Amniotic epithelial cell (primary cell): Measurements from ENCODE around the gene SDHAF1.

ENCODE experiments used
- DNase-seq: peaks from one replicate; pipeline ENCODE4 v3.0.0-alpha.2; 2010; ENCODE audit warnings: low read depth

SDHAF1 gene

DNA sequence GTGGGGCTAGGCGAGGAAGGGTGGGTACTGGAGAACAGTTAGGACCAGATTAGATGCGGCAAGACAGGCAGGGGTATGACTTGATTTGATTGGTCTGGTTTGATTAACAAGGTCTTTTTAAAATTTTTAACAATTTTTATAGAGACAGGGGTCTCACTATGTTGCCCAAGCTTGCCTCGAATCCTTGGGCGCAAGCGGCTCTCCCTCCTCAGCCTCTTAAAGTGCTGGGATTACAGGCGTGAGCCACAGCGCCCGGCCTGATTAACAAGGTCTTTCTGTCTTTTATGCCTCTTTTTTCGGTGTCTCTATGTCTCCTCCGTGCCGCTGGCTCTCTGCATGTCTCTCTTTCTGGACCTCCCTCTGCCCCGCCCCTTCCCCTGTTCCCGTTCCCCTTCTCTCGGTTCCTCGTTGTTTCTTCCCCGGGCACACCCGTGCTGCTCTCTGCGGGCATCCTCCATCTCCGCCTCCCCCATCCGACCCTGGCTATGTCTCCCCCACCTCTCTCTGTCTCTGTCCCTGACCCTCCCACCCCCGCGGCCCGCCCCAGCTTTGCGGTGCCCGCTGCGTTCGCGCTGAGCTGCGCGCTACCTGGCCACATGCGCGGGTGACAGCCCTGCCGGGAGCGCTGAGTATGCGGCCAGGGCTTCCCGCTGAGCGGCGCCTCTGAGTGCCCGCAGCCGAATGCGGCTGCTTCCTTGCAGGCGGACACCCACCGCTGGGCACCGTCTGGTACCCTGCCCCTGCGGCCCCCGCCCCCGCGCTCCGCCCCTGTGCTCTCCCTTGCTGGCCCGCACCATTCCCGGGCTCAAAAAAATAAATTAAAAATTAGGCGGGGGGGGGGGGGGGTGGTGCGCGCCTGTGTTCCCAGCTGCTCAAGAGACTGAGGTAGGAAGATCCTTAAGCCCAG, 8.1 kb upstream of the SDHAF1 start:
- no peak for DNase-seq

- DNase-seq: no peak
Observed at GRCh38 chr19:35987571-35987896, 7.5 kb upstream of the SDHAF1 start.

GRCh38 chr19:35988824-35989223, 6.2 kb upstream of the SDHAF1 start:
- DNase-seq: no peak

GRCh38 chr19:35990156-35990555, 4.8 kb upstream of the SDHAF1 start:
- no peak for DNase-seq

- DNase-seq: no peak
Observed at GRCh38 chr19:35990771-35991730, 3.9 kb upstream of the SDHAF1 start.

- DNase-seq: peak; percentile 59
Observed at GRCh38 chr19:35991731-35992450, 3.1 kb upstream of the SDHAF1 start.

DNA sequence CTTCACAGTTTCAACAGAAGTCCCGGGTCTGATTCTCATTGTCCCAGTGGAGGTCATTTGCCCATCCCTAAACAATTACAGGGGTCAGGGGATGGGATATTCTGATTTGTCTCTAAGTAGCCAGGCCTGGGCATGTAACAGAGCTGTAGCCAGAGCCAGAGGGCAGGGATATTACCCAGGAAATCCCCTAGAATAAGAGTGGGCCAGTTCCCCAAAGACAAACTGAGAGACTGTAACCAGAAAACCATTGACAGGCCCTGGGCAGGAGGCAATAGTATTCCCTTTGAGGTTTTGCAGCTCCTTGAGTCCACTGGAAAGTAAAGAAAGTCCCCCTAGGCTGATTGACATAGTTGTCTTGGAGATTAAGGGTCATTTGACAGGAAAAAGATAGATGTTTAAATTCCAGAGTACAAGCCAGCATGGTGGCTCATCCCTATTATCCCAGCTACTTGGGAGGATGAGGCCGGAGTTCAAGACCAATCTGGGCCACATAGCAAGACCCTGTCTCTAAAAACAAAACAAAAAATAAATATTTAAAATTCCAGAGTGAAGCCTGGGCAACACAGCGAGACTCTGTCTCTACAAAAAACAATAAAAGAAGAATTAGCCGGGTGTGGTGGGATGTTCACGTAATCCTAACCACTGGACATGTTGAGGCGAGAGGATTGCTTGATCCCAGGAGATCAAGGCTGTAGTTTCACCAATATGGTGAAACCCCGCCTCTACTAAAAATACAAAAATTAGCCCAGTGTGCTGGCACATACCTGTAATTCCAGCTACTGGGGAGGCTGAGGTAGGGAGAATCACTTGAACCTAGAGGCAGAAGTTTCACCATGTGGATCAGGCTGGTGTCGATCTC, 1.9 kb upstream of the SDHAF1 start:
- no peak for DNase-seq

DNA sequence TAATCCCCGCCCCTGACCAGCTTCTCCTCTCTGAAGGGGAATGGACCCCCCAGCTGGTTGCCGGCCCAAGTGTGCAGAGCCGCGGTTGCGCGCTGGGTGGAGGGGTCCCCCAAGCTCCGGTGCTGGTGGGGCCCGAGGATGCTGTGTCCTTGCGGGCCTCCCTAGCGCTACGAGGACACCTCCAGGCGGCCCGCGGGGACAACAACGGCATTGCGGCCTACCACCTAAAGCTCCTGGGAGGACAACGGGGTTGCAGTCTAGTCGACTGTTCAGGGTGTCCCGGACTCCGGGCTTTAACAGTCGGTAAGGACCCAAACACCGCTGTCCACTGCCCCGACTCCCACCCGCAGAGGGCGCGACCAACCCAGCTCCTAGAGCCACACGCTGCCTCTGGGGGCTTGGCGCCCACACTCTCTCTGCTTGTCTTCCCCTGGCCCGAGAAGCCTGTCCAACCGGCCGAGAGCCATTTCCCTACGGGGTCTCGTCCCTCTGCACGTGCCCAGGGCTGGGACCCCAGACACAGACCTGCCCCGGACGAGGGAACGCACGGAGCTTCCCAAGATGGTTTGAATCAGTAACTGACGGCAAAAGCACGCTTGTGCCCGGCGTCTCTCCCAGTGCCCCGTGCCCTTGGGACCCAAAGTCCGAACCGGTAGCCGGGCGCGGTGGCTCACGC, 927 bp upstream of the SDHAF1 start:
- no peak for DNase-seq

GRCh38 chr19:35996777-35997176, 1.8 kb downstream of the SDHAF1 start:
- DNase-seq: no peak

- no peak for DNase-seq
Observed at GRCh38 chr19:36001605-36002004, 6.6 kb downstream of the SDHAF1 start.

DNA sequence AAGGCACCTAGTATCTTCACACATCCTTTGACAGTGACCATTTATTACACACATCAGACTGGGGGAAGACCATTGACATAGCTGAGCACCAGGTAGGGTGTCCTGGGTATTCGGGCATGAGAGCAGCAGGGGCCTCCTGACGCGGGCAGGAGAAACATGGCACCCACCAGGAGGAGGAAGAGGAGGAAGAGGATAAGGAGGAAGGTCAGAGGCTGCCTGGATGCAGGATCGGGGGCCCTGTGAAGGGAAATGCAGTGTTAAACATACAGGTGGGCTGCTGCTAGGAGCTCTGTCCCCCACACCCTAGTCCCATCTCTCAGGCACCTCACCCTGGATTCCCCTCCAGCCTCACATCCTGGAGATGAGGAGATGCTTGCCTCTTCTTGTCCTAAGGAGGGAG, 8.3 kb downstream of the SDHAF1 start:
- no peak for DNase-seq

GRCh38 chr19:36006955-36007354, 12.0 kb downstream of the SDHAF1 start:
- DNase-seq: no peak

GRCh38 chr19:36008336-36008978, 13.5 kb downstream of the SDHAF1 start, which contains the start of gene SYNE4:
Gene SYNE4 (minus strand): TSS chr19:36008813. CDS start chr19:36008681, 132 bp downstream.
- no peak for DNase-seq

DNA sequence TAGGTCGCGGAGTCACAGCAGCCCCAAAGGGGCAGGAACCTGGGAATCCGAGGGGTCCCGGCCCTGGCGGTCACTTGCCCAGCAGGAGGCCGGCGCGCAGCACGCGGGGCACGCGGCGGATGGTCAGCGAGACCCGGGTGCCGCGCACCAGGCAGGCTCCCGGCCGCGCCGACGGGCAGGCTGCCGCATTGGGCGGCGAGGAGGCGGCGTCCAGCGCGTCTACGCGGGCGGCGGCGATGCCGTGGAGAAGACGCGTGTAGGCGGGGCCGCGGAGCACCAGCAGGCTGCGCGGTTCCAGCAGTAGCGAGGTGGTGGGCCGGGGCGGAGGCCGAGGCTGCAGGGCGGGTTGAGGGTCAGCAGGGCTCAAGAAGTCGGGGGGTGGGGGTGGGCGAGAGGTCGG, 14.2 kb downstream of the SDHAF1 start:
- DNase-seq: peak; percentile 47

DNA sequence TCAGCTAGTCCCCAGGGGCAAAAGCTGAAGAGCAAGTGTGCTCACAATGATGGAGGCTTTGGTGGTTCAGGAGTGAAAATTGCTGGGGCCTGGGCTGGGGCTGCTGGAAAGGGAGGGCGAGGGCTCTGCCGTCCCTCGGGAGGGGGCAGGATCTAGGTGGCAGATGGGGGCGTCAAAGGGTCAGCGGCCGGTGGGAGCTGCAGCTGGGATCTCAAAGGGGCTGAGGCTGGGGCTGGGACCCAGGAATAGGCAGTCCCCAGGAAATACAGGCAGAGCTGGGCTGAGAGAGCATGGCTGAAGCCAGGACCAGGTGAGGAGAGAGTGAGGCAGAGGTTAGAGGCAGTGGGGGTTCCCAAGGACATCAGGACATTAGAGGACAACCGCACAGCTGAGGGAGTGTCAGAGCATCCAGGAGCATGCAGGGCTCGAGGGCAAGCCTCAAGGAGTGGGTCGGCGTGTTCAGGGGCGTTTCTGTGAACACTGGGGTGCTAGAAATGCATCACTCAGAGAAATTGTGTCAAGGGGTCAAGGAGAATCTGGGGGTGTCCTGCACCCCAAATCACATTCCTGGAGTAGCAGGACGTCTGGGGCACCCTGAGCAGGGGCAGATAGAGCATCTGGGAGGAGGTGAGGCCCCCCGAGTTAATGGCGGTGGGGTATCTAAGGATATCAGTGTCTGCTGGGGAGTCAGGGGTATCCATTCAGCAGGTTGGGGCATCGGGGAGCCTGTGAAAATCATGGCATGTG, 14.8 kb downstream of the SDHAF1 start:
- no peak for DNase-seq

- DNase-seq: no peak
Observed at GRCh38 chr19:36010402-36010801, 15.4 kb downstream of the SDHAF1 start.

GRCh38 chr19:36013280-36014011, 18.5 kb downstream of the SDHAF1 start:
- DNase-seq: no peak

DNA sequence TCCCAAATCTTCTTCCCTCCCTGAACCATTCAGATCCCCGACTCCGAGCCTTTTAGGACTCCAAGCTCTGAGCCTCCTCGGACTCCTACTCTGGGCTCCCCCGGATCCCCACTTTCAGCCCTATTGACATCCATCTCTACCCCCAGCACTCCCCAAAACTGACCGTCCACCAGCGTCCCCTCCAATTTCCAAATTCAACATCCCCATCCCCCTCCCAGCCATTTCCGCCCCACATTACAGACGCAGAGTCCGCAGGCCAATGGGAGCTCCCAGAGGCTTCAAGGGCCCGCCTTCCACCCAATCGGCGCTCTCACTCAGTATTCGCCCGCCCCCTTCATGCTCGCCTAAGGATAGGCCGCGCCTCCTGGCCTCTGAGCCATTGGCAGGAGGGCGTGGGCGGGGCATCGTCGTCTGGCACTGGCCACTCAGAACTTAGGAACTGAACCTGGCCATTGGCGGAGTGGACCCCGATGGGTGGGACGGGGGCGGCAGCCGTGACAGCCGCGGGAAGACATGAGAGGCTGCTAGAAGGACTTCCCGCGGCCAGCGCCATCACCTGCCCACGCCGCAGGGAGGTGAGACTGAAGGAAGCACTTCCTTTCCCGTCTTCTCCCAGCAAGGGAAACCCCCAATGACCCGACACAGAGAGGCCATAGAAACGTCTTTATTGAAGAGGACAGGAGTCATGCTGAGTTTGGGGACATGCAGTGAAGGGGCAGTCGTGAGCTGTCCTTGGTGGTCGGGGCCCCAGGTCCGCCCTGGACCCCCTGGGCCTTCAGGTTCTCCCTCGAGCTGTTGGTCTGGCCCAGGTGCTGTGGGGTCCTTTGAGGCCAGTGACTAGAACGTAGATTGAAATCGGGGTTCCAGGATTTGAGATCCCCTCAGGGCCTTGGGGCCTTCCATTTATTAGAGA, 19.3 kb downstream of the SDHAF1 start, which contains the start of gene ALKBH6:
Gene ALKBH6 (minus strand): TSS at position 202 of the 913 bp plus-strand sequence. CDS start 816 bp downstream, outside the sequence.
- peak; percentile 97 for DNase-seq
